Stimulated activated CD8-positive, alpha-beta memory T cell treated with anti-CD3 and anti-CD28 coated beads, Interleukin-15, amount 100 ng/mL, for 48 hours (primary cell): Measurements from ENCODE around the gene ATP11C.
"Not testable (repeated sequence)": the region's sequence is repeated elsewhere in the genome, so short reads cannot be mapped to it uniquely, and the experiment has no call there.

ENCODE experiments used
- DNase-seq, 2 donors: peaks; one replicate each; pipeline ENCODE4 v3.0.0-alpha.2; 2020; ENCODE audit warnings: low read depth in 2 of 2

The ATP11C gene

DNA sequence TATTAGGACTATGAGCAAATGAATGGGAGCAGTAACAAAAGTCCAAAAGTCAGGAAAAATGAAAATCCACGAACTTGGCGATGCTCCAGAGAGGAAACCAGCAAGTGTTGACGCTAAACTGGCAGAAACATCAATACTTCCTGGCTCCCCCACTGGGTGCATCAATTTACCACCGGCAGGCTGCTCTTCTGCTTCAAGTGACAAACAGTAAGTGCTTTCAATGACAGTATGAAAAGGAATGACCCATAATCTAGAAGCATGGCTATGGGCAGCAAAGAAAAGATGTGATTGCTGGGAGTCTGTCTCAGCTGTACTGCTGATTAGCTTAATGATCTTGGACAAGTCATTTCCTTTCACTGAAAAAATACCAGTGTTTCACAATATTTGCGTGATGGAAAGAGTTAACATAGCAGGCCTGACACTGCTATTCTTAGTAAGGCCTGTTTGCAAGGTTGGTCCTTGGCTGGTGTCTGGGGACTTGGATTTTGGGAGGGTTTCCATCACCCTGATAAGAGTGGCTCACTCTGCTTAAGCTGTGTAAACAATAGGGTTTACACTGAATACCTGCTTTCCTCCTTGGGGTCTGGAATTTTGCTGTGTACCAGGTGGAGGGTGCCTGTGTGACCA is 8.7 kb downstream of the ATP11C start:
- DNase-seq = no peak

DNA sequence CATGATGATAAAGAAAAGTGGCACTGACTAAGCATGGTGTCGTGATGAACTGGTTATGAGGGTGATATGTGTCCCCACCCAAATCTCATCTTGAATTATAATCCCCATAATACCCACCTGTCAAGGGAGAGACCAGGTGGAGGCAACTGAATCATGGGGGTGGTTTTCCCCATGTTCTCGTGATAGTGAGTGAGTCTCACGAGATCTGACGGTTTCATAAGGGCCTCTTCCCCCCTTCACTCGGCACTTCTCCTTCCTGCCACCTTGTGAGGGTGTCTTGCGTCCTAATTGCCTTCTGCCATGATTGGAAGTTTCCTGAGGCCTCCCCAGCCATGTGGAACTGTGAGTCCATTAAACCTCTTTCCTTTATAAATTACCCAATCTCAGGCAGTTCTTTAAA is 11.7 kb downstream of the ATP11C start:
- not testable (repeated sequence) for DNase-seq

- no peak for DNase-seq
Measured at GRCh38 chrX:139920316-139920715, 12.5 kb downstream of the ATP11C start.

- no peak for DNase-seq
Measured at GRCh38 chrX:139914421-139914820, 18.4 kb downstream of the ATP11C start.

- DNase-seq = no peak
Measured at GRCh38 chrX:139909712-139910111, 23.1 kb downstream of the ATP11C start.

DNA sequence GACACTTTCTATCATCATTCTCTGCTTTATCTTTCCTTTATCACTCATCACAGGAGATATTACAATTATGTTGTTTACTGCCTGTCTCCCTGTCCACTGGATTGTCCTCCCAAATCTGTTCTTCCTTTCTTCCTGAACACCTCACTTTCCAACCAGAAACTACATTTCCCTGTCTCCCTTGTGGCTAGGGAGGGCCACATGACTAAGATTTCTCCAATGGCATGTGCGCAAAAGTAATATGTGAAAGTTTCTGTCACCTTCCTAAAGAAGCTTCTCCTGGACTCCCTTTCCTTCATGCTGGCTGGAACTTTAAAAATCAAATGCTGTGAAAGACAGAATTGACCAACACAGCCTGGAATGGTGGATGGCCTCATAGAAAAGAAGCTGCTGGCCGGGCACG is 25.8 kb downstream of the ATP11C start:
- no peak for DNase-seq

- no peak for DNase-seq
Measured at GRCh38 chrX:139905743-139906142, 27.1 kb downstream of the ATP11C start.

DNA sequence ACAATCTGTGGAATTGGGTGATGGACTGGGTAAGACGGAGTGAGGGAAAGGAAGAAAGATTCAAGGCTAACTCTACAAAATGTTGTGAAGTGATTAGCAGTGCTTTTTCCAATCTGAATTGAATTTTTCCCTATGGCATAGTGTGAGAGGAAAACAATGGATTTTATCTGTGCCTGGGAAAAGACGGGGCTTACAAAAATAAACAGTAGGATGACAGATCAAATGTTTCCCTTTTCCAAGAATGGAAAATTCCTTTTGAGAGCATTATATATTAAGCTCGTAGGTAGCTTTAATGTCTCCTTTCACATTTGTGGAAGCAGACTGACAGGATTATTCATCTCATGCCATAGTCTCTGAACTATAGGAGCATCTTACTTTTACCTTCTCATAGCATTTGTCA is 27.8 kb downstream of the ATP11C start:
- no peak for DNase-seq

DNA sequence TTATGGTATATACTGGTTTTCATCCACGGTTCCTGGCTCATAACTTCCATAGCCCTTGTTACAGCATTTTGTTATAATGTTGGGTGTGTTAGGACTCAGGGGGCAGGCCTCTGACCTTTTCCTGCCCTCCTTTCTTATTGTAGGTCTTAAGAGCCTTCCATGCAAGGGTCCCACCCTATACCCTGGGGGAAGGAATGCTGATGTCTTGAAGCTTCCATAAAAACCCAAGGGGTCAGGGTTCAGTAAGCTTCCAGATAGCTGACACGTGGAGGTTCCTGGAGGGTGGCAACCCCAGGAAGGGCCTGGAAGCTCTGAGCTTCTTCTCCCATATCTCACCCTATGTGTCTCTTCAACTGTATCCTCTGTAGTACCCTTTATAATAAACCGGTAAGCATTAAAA is 29.6 kb downstream of the ATP11C start:
- no peak for DNase-seq

GRCh38 chrX:139902559-139902958 is 30.3 kb downstream of the ATP11C start:
- no peak for DNase-seq

- DNase-seq = no peak
Measured at GRCh38 chrX:139898334-139898733, 34.5 kb downstream of the ATP11C start.

DNA sequence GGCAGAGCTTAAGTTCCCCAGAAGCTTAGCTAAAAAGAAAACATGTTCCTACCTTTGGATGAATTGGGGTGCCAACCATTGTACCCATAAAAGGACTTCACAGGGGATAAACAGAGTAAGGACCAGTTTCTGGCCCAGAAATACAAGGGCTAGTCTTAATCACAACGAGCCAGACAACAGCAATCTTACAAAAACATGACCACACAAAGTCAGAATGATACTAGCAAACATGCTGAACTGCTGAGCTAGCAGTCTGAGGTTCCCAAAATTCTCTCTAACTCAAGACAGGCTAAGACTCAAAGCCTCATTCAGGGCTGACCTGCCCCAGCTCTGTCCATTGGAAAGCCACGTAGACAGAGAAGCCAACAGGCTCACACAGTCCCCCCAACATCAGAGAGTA is 40.3 kb downstream of the ATP11C start:
- DNase-seq = no peak

DNA sequence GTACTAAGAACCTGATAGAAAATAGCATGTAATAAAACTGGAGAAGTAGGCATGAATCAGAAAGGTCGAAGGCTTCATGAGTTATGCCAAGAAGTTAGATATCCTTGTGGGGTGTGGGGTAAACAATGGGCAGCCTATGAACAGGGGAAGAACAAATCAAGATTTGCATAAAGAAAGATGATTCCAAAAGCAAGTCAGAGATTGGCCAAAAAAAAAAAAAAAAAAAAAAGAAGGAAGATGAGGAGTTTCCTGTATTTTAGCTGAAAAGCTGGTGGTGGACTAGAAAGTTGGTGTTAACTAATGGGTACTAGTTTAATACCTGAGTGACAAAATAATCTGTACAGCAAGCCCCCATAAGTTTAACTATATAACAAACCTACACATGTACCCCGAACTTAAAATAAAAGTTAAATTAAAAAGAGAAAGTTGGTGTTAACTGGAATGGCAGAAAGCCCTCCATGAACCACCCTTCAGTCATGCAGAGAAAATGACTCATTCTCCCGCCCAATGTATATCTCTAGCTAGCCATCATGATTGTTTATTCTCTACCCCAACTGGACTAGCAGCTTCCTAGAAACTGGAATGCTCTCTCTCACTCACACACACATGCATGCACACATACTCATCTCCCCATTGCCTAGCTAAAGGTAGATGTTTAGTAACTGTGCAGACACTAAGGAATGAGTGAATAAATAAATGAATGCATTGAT is 41.7 kb downstream of the ATP11C start:
- no peak for DNase-seq

DNA sequence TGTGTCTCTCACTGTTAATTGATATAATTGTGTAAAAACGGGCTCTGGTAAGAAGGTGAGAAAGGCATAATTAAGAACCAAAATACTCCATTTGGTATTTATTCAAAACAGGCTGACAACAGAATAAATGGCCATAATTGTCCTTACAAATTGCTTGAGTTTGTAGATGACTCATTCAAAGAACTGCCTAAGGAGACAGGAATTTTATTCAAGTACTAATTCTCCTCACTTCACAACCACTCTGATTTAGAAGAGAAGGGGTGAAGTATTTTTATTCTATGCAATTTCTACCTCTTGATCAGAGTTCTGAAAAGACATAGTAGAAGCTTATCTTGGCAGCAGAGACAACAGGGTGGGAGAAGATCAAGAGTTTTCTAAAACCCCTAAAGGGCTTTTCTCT is 43.1 kb downstream of the ATP11C start:
- DNase-seq = no peak

DNA sequence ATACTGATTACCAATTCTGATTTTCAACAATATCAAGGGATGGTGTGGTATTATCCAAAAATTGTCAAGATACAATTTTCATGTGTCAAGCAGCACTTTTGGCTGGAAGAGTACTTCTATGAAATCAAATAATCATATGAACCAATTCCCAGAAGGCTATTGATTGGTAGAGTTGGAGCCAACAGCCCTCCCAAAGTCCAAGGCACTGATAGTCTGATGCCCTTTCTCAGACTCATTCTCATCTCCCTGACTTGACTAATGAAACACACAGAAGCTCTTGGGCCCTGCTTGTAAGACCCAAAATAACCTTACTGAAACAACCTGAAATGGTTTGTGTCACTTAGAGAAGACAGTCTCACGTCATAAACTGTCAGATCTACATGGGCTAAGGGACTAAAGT is 48.9 kb downstream of the ATP11C start:
- no peak for DNase-seq

GRCh38 chrX:139882299-139882698 is 50.6 kb downstream of the ATP11C start:
- no peak for DNase-seq

- DNase-seq = no peak
Measured at GRCh38 chrX:139881572-139881971, 51.3 kb downstream of the ATP11C start.

DNA sequence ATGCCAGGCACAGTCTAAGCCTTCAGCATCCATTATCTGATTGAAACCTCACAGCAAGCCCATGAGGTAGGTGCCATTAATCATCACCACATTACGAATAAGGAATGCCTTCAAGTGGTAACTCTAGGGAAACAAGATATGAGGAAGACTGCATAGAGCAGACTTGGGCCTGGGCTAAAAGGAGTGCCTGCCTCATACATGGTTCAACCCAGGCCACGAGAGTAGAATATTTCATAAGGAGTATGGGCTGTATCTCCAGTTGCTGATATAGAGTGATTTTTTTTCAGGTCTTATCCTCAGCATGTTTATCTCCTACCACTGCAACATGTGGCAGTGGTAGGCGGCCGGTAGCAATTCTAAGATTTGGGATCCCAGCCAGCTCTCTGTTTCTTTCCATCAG is 51.7 kb downstream of the ATP11C start:
- DNase-seq = no peak

GRCh38 chrX:139877710-139878414 is 55.0 kb downstream of the ATP11C start:
- DNase-seq = no peak

GRCh38 chrX:139875841-139876240 is 57.0 kb downstream of the ATP11C start:
- DNase-seq = no peak

DNA sequence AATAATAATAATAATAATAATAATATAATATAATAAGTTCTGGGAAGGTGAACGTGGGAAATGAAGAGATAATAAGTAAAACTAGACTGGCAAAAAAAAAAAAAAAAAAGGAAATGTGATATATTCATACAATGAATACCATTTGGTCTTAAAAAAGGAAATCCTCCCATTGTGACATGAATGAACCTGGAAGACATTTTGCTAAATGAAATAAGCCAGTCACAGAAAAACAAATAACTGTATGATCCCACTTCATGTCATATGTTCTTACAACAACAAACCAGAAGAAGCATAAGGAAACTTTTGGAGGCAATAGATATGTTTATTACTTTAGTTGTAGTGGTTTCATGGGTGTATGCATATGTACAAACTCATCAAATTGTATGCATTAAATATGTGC is 63.1 kb downstream of the ATP11C start:
- DNase-seq = no peak

DNA sequence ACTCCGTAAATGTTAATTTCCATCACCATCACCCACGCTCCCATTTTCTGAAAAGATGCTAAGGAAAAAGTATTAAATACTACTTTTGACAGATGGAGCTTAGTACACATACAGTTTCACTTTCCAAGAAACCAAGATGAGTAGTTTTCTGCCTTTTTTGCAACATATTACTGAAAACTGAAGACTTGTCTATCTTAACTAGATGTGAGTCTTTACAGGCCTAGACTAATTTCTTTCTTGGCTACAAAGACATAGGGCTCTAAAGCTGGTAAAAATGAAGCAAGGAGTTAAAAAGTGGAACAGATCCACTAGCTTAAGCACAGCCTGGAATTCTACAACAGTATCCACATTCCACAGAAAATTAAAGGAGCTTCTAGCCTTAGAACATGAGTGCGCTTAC is 68.2 kb downstream of the ATP11C start:
- DNase-seq = no peak

- no peak for DNase-seq
Measured at GRCh38 chrX:139862208-139862607, 70.6 kb downstream of the ATP11C start.
